Activated CD8-positive, alpha-beta memory T cell treated with anti-CD3 and anti-CD28 coated beads, Interleukin-2, amount 50 U/mL, for 24 hours (primary cell): ENCODE data around the gene CYP1A2.
"Not testable (repeated sequence)": the region's sequence is repeated elsewhere in the genome, so short reads cannot be mapped to it uniquely, and the experiment has no call there.

ENCODE experiments used
- DNase-seq: peaks from one replicate; pipeline ENCODE4 v3.0.0-alpha.2; 2020; ENCODE audit errors: extremely low read depth

The CYP1A2 gene

GRCh38 chr15:74748322-74748946 is at the start of gene CYP1A2:
TSS of gene CYP1A2 (plus strand) at chr15:74748845. CDS start at chr15:74749739, 894 bp downstream.
- DNase-seq, result no peak

GRCh38 chr15:74709011-74709410 is 39.6 kb upstream of the CYP1A2 start:
- DNase-seq, result no peak

GRCh38 chr15:74709892-74710291 is 38.8 kb upstream of the CYP1A2 start:
- no peak for DNase-seq

GRCh38 chr15:74710319-74711094 is 38.1 kb upstream of the CYP1A2 start:
- DNase-seq, result no peak

GRCh38 chr15:74712311-74712710 is 36.3 kb upstream of the CYP1A2 start:
- no peak for DNase-seq

- no peak for DNase-seq
These were observed 32.0 kb upstream of the CYP1A2 start for GRCh38 chr15:74716651-74717050.

- no peak for DNase-seq
These were observed 26.1 kb upstream of the CYP1A2 start for GRCh38 chr15:74722591-74722990.

GRCh38 chr15:74723187-74723586 is 25.5 kb upstream of the CYP1A2 start:
- no peak for DNase-seq

- no peak for DNase-seq
These were observed 24.8 kb upstream of the CYP1A2 start for GRCh38 chr15:74723754-74724334.

- no peak for DNase-seq
These were observed 23.9 kb upstream of the CYP1A2 start for GRCh38 chr15:74724570-74725224.

- no peak for DNase-seq
These were observed 23.3 kb upstream of the CYP1A2 start, which contains the start of gene CYP1A1 for GRCh38 chr15:74725225-74725774. TSS of gene CYP1A1 (minus strand) at chr15:74725528. CDS start at chr15:74723097, 2,431 bp downstream.

GRCh38 chr15:74725845-74726773 is 22.5 kb upstream of the CYP1A2 start:
- no peak for DNase-seq

GRCh38 chr15:74726774-74727164 is 21.9 kb upstream of the CYP1A2 start:
- DNase-seq, result no peak

- DNase-seq, result no peak
These were observed 20.9 kb upstream of the CYP1A2 start for GRCh38 chr15:74727727-74728126.

GRCh38 chr15:74728699-74729098 is 19.9 kb upstream of the CYP1A2 start:
- DNase-seq, result not testable (repeated sequence)

- DNase-seq, result not testable (repeated sequence)
These were observed 19.3 kb upstream of the CYP1A2 start for GRCh38 chr15:74729372-74729771.

- DNase-seq, result no peak
These were observed 17.9 kb upstream of the CYP1A2 start for GRCh38 chr15:74730619-74731316.

GRCh38 chr15:74732846-74733245 is 15.8 kb upstream of the CYP1A2 start:
- no peak for DNase-seq

- no peak for DNase-seq
These were observed 15.4 kb upstream of the CYP1A2 start for GRCh38 chr15:74733269-74733668.

- DNase-seq, result no peak
These were observed 13.3 kb upstream of the CYP1A2 start for GRCh38 chr15:74735305-74735704.
